Panc1 (cell line): ENCODE measurements around the gene ZBED1. TPM values are rescaled to one million over a fixed set of nuclear protein-coding genes. Genes with fewer than 3 reads are reported as not detected.

Experiments
- ATAC-seq: fragments of 200-7000 bp; cut with Tn5 transposase; 2 replicates; pipeline ENCODE4 v1.9.1; 2020; ENCODE audit warnings: mild to moderate bottlenecking, moderate library complexity
- BruUV-seq: library from RNA; stranded (reverse); fragments of 400-500 nt; replicated peaks from 2 replicates; lab custom pipeline; 2021; lab: Mats Ljungman, UMichigan
- CTCF ChIA-PET: fragments of 300-600 bp; sonication (Branson Sonifier 250); formaldehyde crosslinking; loops from one replicate; lab custom pipeline; 2022; ENCODE audit warnings: antibody characterized with exemption; lab: Charles Lee
- POLR2A ChIA-PET: fragments of 300-600 bp; sonication (Branson Sonifier 250); formaldehyde crosslinking; loops from one replicate; lab custom pipeline; 2022; ENCODE audit warnings: antibody characterized with exemption; lab: Charles Lee
- DNase-seq: peaks from one replicate; pipeline ENCODE4 v3.0.0-alpha.2; 2010; ENCODE audit warnings: low read depth, low spot score
- H3K27ac ChIP-seq: 2 replicates; pipeline ENCODE4 v1.5.1; 2011; ENCODE audit warnings: mild to moderate bottlenecking, low read length, inconsistent platforms
- H3K27me3 ChIP-seq: fragments of 200-500 bp; sonication (Bioruptor generic); 2 replicates; pipeline ENCODE4 v1.6.0; 2014; ENCODE audit warnings: low read length, inconsistent platforms; ENCODE audit not compliant: control insufficient read depth, insufficient read depth
- H3K36me3 ChIP-seq: fragments of 200-500 bp; sonication (Bioruptor generic); 2 replicates; pipeline ENCODE4 v1.5.1; 2014; ENCODE audit warnings: inconsistent platforms, mild to moderate bottlenecking, low read length, moderate library complexity; ENCODE audit not compliant: control insufficient read depth, insufficient read depth
- H3K4me1 ChIP-seq: 2 replicates; pipeline ENCODE4 v1.5.1; 2011; ENCODE audit warnings: inconsistent platforms, mild to moderate bottlenecking, low read length, moderate library complexity; ENCODE audit not compliant: control insufficient read depth, insufficient read depth
- H3K4me3 ChIP-seq, 2 experiments: 2 replicates each; pipeline ENCODE4 v1.5.1; 2011 to 2012; ENCODE audit warnings: low read depth in 2 of 2, low read length in 2 of 2, mild to moderate bottlenecking in 2 of 2, inconsistent platforms in 1 of 2, moderate library complexity in 1 of 2
- H3K9me3 ChIP-seq: fragments of 200-500 bp; sonication (Bioruptor generic); 2 replicates; pipeline ENCODE4 v1.5.1; 2014; ENCODE audit warnings: low read depth, mild to moderate bottlenecking, inconsistent platforms, low read length, moderate library complexity; ENCODE audit not compliant: control insufficient read depth, insufficient read depth
- POLR2AphosphoS5 ChIP-seq: IDR thresholded peaks from 2 replicates; pipeline ENCODE4 v1.6.1; 2012; ENCODE audit warnings: mild to moderate bottlenecking, low read depth, low read length, moderate library complexity
- SIN3A ChIP-seq: IDR thresholded peaks from 2 replicates; pipeline ENCODE4 v1.6.1; 2012; ENCODE audit warnings: low read depth, mild to moderate bottlenecking, low read length, moderate library complexity, borderline replicate concordance; ENCODE audit not compliant: insufficient read depth
- TCF7L2 ChIP-seq: IDR thresholded peaks from 2 replicates; pipeline ENCODE4 v1.6.1; 2011; ENCODE audit warnings: mild to moderate bottlenecking, low read depth, low read length, inconsistent platforms
- in situ Hi-C: cut with HindIII; loops from 2 replicates; pipeline ENCODE4 v1.10.0; 2016; ENCODE audit warnings: low sequenced_read_pairs, low pct_unique_long_range_greater_than_20kb
- intact Hi-C: fragments of 100-400 bp; cut with micrococcal nuclease; formaldehyde crosslinking; loops from one replicate; pipeline ENCODE4 v1.10.0; 2022; ENCODE audit not compliant: unreplicated experiment
- total RNA-seq: library from RNA; stranded (reverse); gene quantifications from one replicate; pipeline ENCODE4 v1.2.1, GENCODE V29; 2021; ENCODE audit not compliant: unreplicated experiment
- TF ChIP-seq, protein P1 (sequence below), 2 experiments: IDR thresholded peaks; 2 replicates each; pipeline ENCODE4 v1.6.1; 2011 to 2012; ENCODE audit warnings: low read depth in 2 of 2, control low read depth in 1 of 2, low read length in 1 of 2, mild to moderate bottlenecking in 1 of 2, moderate library complexity in 1 of 2; ENCODE audit not compliant: insufficient read depth in 1 of 2
- TF ChIP-seq, protein P2 (sequence below): fragments of 450-650 bp; IDR thresholded peaks from 2 replicates; pipeline ENCODE4 v1.5.1; 2017; ENCODE audit warnings: mild to moderate bottlenecking

ZBED1 gene
- total RNA-seq, 1 experiment from 2014 or later, result 23.9 TPM

- Histone ChIP-seq H3K4me3 (no peak overlapping the region), H3K27me3 (no peaks in the 10 kb centered on the region), H3K4me1 (no peaks in the 10 kb centered on the region), H3K27ac (no peak overlapping the region), H3K9me3 (no peaks in the 10 kb centered on the region), H3K36me3 (no peaks in the 10 kb centered on the region)
- POLR2A ChIA-PET, result no interaction called here
- no TSS peak for BruUV-seq
- intact Hi-C loops (no loop called here), in situ Hi-C loops (no loop called here)
- CTCF ChIA-PET, result no interaction called here
- ATAC-seq (no peak), DNase-seq (no peak)
- TF ChIP-seq, protein P1, sequence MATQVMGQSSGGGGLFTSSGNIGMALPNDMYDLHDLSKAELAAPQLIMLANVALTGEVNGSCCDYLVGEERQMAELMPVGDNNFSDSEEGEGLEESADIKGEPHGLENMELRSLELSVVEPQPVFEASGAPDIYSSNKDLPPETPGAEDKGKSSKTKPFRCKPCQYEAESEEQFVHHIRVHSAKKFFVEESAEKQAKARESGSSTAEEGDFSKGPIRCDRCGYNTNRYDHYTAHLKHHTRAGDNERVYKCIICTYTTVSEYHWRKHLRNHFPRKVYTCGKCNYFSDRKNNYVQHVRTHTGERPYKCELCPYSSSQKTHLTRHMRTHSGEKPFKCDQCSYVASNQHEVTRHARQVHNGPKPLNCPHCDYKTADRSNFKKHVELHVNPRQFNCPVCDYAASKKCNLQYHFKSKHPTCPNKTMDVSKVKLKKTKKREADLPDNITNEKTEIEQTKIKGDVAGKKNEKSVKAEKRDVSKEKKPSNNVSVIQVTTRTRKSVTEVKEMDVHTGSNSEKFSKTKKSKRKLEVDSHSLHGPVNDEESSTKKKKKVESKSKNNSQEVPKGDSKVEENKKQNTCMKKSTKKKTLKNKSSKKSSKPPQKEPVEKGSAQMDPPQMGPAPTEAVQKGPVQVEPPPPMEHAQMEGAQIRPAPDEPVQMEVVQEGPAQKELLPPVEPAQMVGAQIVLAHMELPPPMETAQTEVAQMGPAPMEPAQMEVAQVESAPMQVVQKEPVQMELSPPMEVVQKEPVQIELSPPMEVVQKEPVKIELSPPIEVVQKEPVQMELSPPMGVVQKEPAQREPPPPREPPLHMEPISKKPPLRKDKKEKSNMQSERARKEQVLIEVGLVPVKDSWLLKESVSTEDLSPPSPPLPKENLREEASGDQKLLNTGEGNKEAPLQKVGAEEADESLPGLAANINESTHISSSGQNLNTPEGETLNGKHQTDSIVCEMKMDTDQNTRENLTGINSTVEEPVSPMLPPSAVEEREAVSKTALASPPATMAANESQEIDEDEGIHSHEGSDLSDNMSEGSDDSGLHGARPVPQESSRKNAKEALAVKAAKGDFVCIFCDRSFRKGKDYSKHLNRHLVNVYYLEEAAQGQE (IDR thresholded peaks at IDR 0.05; ENCODE audit: insufficient read depth in 1 of 2, low read depth in 2 of 2, low read length in 1 of 2), result no peak
- no peak for TF ChIP-seq SIN3A
- no peak for TF ChIP-seq TCF7L2
- TF ChIP-seq, protein P2, sequence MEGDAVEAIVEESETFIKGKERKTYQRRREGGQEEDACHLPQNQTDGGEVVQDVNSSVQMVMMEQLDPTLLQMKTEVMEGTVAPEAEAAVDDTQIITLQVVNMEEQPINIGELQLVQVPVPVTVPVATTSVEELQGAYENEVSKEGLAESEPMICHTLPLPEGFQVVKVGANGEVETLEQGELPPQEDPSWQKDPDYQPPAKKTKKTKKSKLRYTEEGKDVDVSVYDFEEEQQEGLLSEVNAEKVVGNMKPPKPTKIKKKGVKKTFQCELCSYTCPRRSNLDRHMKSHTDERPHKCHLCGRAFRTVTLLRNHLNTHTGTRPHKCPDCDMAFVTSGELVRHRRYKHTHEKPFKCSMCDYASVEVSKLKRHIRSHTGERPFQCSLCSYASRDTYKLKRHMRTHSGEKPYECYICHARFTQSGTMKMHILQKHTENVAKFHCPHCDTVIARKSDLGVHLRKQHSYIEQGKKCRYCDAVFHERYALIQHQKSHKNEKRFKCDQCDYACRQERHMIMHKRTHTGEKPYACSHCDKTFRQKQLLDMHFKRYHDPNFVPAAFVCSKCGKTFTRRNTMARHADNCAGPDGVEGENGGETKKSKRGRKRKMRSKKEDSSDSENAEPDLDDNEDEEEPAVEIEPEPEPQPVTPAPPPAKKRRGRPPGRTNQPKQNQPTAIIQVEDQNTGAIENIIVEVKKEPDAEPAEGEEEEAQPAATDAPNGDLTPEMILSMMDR, result no peak
- no peak for TF ChIP-seq POLR2AphosphoS5
These were observed 49.1 kb downstream of the ZBED1 start for GRCh38 chrX:2451501-2452316.

GRCh38 chrX:2450681-2451080 is 50.1 kb downstream of the ZBED1 start:
- H3K9me3 ChIP-seq, result no peaks in the 10 kb centered on the region
- POLR2A ChIA-PET, result no interaction called here
- no peaks in the 10 kb centered on the region for H3K4me1 ChIP-seq
- intact Hi-C loops (no loop called here), in situ Hi-C loops (no loop called here)
- ATAC-seq (no peak), DNase-seq (no peak)
- H3K4me3 ChIP-seq, result no peak overlapping the region
- no TSS peak for BruUV-seq
- H3K36me3 ChIP-seq, result no peaks in the 10 kb centered on the region
- no peaks in the 10 kb centered on the region for H3K27me3 ChIP-seq
- TF ChIP-seq POLR2AphosphoS5 (no peak), SIN3A (no peak), TCF7L2 (no peak)
- TF ChIP-seq, protein P2, result no peak
- TF ChIP-seq, protein P1 (IDR thresholded peaks at IDR 0.05; ENCODE audit: insufficient read depth in 1 of 2, low read depth in 2 of 2, low read length in 1 of 2), result no peak
- CTCF ChIA-PET, result no interaction called here
- H3K27ac ChIP-seq, result no peak overlapping the region
